ENCODE results near the gene PDPR. TPM values are rescaled to one million over a fixed set of nuclear protein-coding genes. Genes with fewer than 3 reads are reported as not detected.
"Not testable (repeated sequence)": the region's sequence is repeated elsewhere in the genome, so short reads cannot be mapped to it uniquely, and the experiment has no call there.

The PDPR gene
- total and polyA plus RNA-seq, 2 of the 4 experiments (the other 2 are of a cell fraction), result 12.2 to 19.4 TPM

GRCh38 chr16:70197611-70198010, 83.5 kb downstream of the PDPR start:
- H3K79me1 ChIP-seq (ENCODE audit: low read depth in 1 of 2, low read length in 2 of 2); H4K8ac ChIP-seq (ENCODE audit: low read depth in 2 of 2, low read length in 2 of 2); dilution Hi-C loops (cut with HindIII; ENCODE audit: low sequenced_read_pairs, unreplicated experiment); ATAC-seq (ENCODE audit: low read depth); H3K9me3 ChIP-seq (ENCODE audit: control insufficient read depth, insufficient read depth, low read length); H2AK5ac ChIP-seq (ENCODE audit: low read depth, low read length); CTCF ChIA-PET; in situ Hi-C loops (cut with MboI; ENCODE audit: low sequenced_read_pairs); H2BK20ac ChIP-seq (ENCODE audit: low read depth, low read length); H2BK120ac ChIP-seq (ENCODE audit: low read depth, low read length); H3K14ac ChIP-seq (replicated peaks; ENCODE audit: low read depth, low read length); H3K36me3 ChIP-seq (ENCODE audit: control insufficient read depth, insufficient read depth, low read length); BruUV-seq (replicated peaks); H3K4ac ChIP-seq (ENCODE audit: low read depth, low read length); H3K56ac ChIP-seq (ENCODE audit: extremely low read depth, insufficient read depth, low read length); H4K20me1 ChIP-seq (ENCODE audit: insufficient read depth, low read length); H3K4me1 ChIP-seq (ENCODE audit: control insufficient read depth, insufficient read depth, low read length); H3K4me2 ChIP-seq (ENCODE audit: low read depth, low read length); H3K27ac ChIP-seq (ENCODE audit: insufficient read depth, low read length); H3K18ac ChIP-seq (ENCODE audit: low read depth, low read length); H4K91ac ChIP-seq (ENCODE audit: insufficient read depth, low read depth, low read length); DNase-seq; H3K23ac ChIP-seq (ENCODE audit: low read depth, low read length); POLR2A ChIA-PET (ENCODE audit: unreplicated experiment); H2AFZ ChIP-seq (replicated peaks; ENCODE audit: low read length, poor library complexity); H3K9ac ChIP-seq (ENCODE audit: low read depth, low read length); H4K5ac ChIP-seq (ENCODE audit: low read depth, low read length); H2BK5ac ChIP-seq (ENCODE audit: low read depth, low read length, poor library complexity, severe bottlenecking); intact Hi-C loops (cut with micrococcal nuclease); H3K27me3 ChIP-seq (ENCODE audit: control insufficient read depth, insufficient read depth, low read length); H2BK15ac ChIP-seq (ENCODE audit: low read depth, low read length); H2AK9ac ChIP-seq (replicated peaks; ENCODE audit: low read depth, low read length, poor library complexity); H3K9me1 ChIP-seq (ENCODE audit: insufficient read depth, low read length); H3K4me3 ChIP-seq (ENCODE audit: insufficient read depth, low read depth, low read length): not testable (repeated sequence)
- WGBS, 2 experiments (ENCODE audit: extremely low coverage in 2 of 2, insufficient read length in 1 of 2), result no CpG with 5 or more reads among the region's 7 CpGs

- H2AFZ ChIP-seq (replicated peaks; ENCODE audit: low read length, poor library complexity); in situ Hi-C loops (cut with MboI; ENCODE audit: low sequenced_read_pairs); POLR2A ChIA-PET (ENCODE audit: unreplicated experiment); H2BK120ac ChIP-seq (ENCODE audit: low read depth, low read length); H4K91ac ChIP-seq (ENCODE audit: insufficient read depth, low read depth, low read length); H3K4me3 ChIP-seq (ENCODE audit: insufficient read depth, low read depth, low read length); H3K14ac ChIP-seq (replicated peaks; ENCODE audit: low read depth, low read length); H2BK5ac ChIP-seq (ENCODE audit: low read depth, low read length, poor library complexity, severe bottlenecking); H3K9ac ChIP-seq (ENCODE audit: low read depth, low read length); dilution Hi-C loops (cut with HindIII; ENCODE audit: low sequenced_read_pairs, unreplicated experiment); H3K9me3 ChIP-seq (ENCODE audit: control insufficient read depth, insufficient read depth, low read length); CTCF ChIA-PET; H3K27ac ChIP-seq (ENCODE audit: insufficient read depth, low read length); H3K4ac ChIP-seq (ENCODE audit: low read depth, low read length); intact Hi-C loops (cut with micrococcal nuclease); H3K56ac ChIP-seq (ENCODE audit: extremely low read depth, insufficient read depth, low read length); ATAC-seq (ENCODE audit: low read depth); H2BK15ac ChIP-seq (ENCODE audit: low read depth, low read length); H3K4me1 ChIP-seq (ENCODE audit: control insufficient read depth, insufficient read depth, low read length); H3K9me1 ChIP-seq (ENCODE audit: insufficient read depth, low read length); H4K20me1 ChIP-seq (ENCODE audit: insufficient read depth, low read length); H3K27me3 ChIP-seq (ENCODE audit: control insufficient read depth, insufficient read depth, low read length); H4K5ac ChIP-seq (ENCODE audit: low read depth, low read length); H2BK20ac ChIP-seq (ENCODE audit: low read depth, low read length); H3K23ac ChIP-seq (ENCODE audit: low read depth, low read length); H2AK5ac ChIP-seq (ENCODE audit: low read depth, low read length); BruUV-seq (replicated peaks); H3K4me2 ChIP-seq (ENCODE audit: low read depth, low read length); H3K36me3 ChIP-seq (ENCODE audit: control insufficient read depth, insufficient read depth, low read length); DNase-seq; H2AK9ac ChIP-seq (replicated peaks; ENCODE audit: low read depth, low read length, poor library complexity); H3K79me1 ChIP-seq (ENCODE audit: low read depth in 1 of 2, low read length in 2 of 2); H4K8ac ChIP-seq (ENCODE audit: low read depth in 2 of 2, low read length in 2 of 2); H3K18ac ChIP-seq (ENCODE audit: low read depth, low read length): not testable (repeated sequence)
- 85% methylated on average over 5 of the region's 9 CpGs; no CpG with 5 or more reads in 1 of the 2 experiments for WGBS, 2 experiments (ENCODE audit: extremely low coverage in 2 of 2, insufficient read length in 1 of 2)
Measured at GRCh38 chr16:70198230-70198629, 84.1 kb downstream of the PDPR start.
